ENCODE results near the gene GRIN2C. TPM values are rescaled to one million over a fixed set of nuclear protein-coding genes. Genes with fewer than 3 reads are reported as not detected.

The GRIN2C gene
- total RNA-seq, 4 donors from 2014 or later: 0.17 to 2.5 (median 0.50) TPM

DNA sequence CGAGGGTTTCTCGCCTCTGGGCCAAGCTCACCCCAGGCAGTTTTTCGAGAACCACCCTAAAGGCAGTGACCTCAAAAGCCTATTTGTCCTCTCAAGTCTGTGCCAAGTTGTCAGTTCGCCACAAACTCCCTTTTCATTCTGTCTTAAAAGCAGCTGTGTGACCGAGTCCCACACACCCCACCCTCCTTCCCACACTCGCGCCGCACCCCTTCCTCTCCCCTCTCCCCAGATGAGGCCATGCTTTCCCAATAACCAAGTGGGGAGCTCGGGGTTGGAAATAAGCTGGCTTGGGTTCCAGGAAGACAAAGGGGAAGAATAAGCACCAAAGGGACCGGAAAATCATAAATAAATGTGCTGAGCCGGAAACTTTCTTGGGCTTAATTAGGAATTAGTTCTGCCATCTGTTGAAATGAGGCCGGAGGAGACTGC lies 36.7 kb downstream of the GRIN2C start:
- peaks cover 8 to 55% (median 32%) of the 10 kb centered on the region in 4 donors for H3K36me3 ChIP-seq
- intact Hi-C loops (cut with DNase I): no loop called here
- no peaks in the 10 kb centered on the region for H3K9me3 ChIP-seq
- no peak overlapping the region for H3K4me3 ChIP-seq
- H3K27me3 ChIP-seq: no peaks in the 10 kb centered on the region
- peak overlapping the region; percentile 33 to 65 (median 41) for H3K27ac ChIP-seq (replicated peaks in 1 of 4)
- H3K4me1 ChIP-seq: peaks cover 3 to 34% (median 18%) of the 10 kb centered on the region in 4 donors
- DNase-seq (ENCODE audit: extremely low spot score): no peak
- 75% methylated on average over 11 of the region's 12 CpGs for WGBS
- TF ChIP-seq EP300 (IDR thresholded peaks at IDR 0.05) (no peak), POLR2A (IDR thresholded peaks at IDR 0.05; ENCODE audit: low read depth) (no peak), POLR2AphosphoS5 (IDR thresholded peaks at IDR 0.05) (no peak), CTCF (IDR thresholded peaks at IDR 0.05) (no peak)

DNA sequence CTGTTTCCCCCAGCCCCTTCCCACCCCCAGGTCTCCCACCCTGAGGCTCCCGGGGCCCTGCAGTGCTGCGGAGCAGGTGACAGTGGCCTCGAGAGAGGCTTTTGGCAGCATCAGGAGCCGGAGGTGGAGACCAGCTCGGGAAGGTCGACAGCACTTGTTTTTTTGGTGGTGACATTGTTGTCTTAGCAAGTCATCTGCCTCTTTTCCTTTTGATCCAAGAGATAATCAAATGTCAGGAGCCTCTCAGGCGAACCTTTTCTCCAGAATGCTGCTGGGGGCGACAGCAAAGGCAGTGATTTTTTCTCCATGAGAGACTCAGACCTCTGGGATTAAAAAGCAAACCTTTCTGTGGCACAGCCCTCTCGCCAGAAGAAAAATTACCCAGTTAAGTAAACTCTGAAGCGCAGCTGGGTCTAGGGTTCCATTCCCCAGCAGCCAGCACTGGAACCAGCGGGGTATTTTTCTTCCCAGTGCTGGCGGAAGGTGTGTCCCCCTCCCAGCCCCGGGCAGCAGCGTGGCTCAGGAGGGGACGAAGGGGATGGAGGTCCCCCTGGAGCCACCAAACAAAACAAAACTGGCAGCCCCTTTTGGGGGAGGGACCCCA lies 37.2 kb downstream of the GRIN2C start:
- Histone ChIP-seq H3K27ac (replicated peaks in 1 of 4) (peak overlapping the region; percentile 33 to 65 (median 41)), H3K36me3 (peaks cover 8 to 60% (median 33%) of the 10 kb centered on the region in 4 donors), H3K9me3 (no peaks in the 10 kb centered on the region), H3K4me3 (no peak overlapping the region), H3K4me1 (peaks cover 3 to 34% (median 18%) of the 10 kb centered on the region in 4 donors), H3K27me3 (no peaks in the 10 kb centered on the region)
- TF ChIP-seq POLR2A (IDR thresholded peaks at IDR 0.05; ENCODE audit: low read depth) (no peak), POLR2AphosphoS5 (IDR thresholded peaks at IDR 0.05) (no peak), CTCF (IDR thresholded peaks at IDR 0.05) (no peak), EP300 (IDR thresholded peaks at IDR 0.05) (no peak)
- no peak for DNase-seq (ENCODE audit: extremely low spot score)
- 73% methylated on average over 13 of the region's 15 CpGs for WGBS
- intact Hi-C loops (cut with DNase I): no loop called here

- intact Hi-C loops (cut with DNase I): no loop called here
- peaks cover 8 to 66% (median 37%) of the 10 kb centered on the region in 4 donors for H3K36me3 ChIP-seq
These were observed 37.9 kb downstream of the GRIN2C start for GRCh38 chr17:74821655-74822334.

DNA sequence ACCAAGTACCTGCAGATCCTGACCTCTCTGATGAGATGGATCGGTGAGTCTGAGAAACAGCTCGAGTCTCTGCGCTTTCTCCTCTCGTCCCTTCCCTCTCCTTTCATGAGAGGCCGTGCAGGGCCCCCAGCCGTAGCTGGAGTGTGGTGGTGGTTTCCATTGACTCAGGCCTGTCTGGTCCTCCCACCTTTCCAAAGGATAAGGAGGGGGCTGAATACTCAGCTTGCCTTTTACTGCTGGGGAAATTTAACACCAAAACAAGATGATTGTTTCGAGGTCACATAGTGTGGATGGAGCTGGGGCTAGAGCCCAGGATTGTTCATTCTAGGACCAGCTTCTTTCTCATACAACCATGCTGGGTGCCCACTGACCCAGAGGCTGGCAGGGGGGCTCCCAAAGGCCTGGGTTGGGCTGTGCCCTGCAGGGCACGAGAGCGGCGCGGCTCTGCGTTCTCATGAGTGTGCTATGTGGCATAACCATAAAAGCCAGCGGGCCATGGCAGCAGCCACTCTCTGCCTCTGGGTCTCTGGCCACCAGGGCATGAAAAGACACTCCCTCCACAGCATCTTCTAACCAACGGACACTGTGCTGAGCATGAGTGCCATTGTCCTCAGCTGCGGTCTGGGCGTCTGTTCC lies 39.8 kb downstream of the GRIN2C start:
- H3K27me3 ChIP-seq: no peaks in the 10 kb centered on the region
- no peak for DNase-seq (ENCODE audit: extremely low spot score)
- peaks cover 3 to 34% (median 18%) of the 10 kb centered on the region in 4 donors for H3K4me1 ChIP-seq
- H3K27ac ChIP-seq (replicated peaks in 1 of 4): no peak overlapping the region
- H3K9me3 ChIP-seq: no peaks in the 10 kb centered on the region
- WGBS: 95% methylated on average over 14 of the region's 16 CpGs
- no peak overlapping the region for H3K4me3 ChIP-seq
- peaks cover 8 to 59% (median 31%) of the 10 kb centered on the region in 4 donors for H3K36me3 ChIP-seq
- TF ChIP-seq POLR2A (IDR thresholded peaks at IDR 0.05; ENCODE audit: low read depth) (no peak), CTCF (IDR thresholded peaks at IDR 0.05) (no peak), EP300 (IDR thresholded peaks at IDR 0.05) (no peak), POLR2AphosphoS5 (IDR thresholded peaks at IDR 0.05) (no peak)
- intact Hi-C loops (cut with DNase I): no loop called here

More at GRCh38 chr17:74821655-74822334, 37.9 kb downstream of the GRIN2C start:
- no peak overlapping the region for H3K4me3 ChIP-seq
- H3K9me3 ChIP-seq: no peaks in the 10 kb centered on the region
- H3K27ac ChIP-seq (replicated peaks in 1 of 4): peak overlapping the region; percentile 33 to 65 (median 41)
- H3K27me3 ChIP-seq: no peaks in the 10 kb centered on the region
- DNase-seq (ENCODE audit: extremely low spot score): no peak
- peaks cover 3 to 34% (median 18%) of the 10 kb centered on the region in 4 donors for H3K4me1 ChIP-seq
- WGBS: 86% methylated on average over 11 of the region's 13 CpGs
- TF ChIP-seq EP300 (IDR thresholded peaks at IDR 0.05) (no peak), POLR2A (IDR thresholded peaks at IDR 0.05; ENCODE audit: low read depth) (no peak)

All from esophagus muscularis mucosa (tissue), 4 donors.